Measurements from ENCODE around the gene MAPK12.

MAPK12 gene

DNA sequence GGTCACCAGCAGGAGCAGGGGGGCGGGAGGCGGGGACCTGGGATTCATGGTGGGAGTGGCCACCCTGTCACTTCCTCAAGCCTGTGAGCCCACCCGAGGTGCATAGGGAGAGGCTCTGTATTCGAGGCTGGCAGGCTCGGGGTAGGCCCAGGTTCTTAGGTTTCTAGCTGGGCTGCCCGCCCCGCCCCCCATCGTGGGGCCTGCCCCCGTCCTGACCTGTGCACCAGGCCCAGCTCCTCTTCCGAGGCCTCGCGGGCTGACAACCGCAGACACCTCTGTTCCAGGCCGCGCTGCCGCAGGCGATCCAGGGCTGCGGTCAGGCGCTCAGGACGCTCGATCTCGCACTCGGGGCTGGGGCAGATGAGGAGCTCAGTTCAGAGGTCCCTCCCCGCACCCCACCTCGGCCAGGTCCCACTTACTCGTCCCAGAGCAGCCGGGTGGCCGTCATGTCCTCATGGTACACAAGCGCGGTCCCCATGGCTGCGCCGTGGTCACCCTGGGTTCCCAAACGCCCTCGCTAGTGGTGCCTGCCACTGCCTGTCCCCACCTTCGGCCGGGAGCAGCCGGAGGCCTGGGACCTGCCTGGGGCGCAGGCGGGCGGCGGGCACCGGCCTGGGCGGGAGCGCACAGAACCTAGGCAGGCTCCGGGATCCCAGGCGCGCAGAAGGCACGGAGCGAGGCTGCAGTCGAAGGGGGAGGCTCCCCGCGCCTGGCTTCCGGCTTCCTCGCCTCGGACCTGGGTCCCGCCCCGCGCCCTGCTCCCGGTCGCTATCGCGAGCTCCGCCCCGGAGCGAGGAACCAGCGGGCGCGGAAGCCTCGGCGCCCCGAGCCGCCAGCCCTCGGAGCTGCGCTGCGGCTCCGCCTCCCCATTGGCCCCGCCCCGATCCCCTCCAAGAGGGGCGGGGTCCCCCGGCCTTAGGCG is 10.7 kb downstream of the MAPK12 start, which contains the start of gene HDAC10:
Gene HDAC10, minus strand, starts transcription at position 711 of the 922 bp plus-strand sequence. Its CDS starts 233 bp downstream, at position 478.
- DNase-seq, result peak; percentile 81

DNA sequence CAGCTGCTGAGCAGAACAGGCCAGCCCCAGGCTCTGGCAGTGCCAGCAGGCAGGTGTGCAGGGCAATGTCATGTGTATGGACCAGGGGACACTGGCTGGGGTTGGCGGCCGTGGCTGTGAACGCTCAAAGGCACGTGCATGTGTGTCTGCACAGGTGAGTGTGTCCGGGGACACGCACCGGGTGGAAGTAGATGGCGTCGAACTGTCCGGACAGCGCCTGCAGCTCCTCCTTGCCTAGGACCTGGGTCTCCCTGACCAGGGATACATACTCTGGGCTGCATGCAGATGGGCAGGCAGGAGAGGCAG is 11.3 kb downstream of the MAPK12 start:
- DNase-seq, result no peak

DNA sequence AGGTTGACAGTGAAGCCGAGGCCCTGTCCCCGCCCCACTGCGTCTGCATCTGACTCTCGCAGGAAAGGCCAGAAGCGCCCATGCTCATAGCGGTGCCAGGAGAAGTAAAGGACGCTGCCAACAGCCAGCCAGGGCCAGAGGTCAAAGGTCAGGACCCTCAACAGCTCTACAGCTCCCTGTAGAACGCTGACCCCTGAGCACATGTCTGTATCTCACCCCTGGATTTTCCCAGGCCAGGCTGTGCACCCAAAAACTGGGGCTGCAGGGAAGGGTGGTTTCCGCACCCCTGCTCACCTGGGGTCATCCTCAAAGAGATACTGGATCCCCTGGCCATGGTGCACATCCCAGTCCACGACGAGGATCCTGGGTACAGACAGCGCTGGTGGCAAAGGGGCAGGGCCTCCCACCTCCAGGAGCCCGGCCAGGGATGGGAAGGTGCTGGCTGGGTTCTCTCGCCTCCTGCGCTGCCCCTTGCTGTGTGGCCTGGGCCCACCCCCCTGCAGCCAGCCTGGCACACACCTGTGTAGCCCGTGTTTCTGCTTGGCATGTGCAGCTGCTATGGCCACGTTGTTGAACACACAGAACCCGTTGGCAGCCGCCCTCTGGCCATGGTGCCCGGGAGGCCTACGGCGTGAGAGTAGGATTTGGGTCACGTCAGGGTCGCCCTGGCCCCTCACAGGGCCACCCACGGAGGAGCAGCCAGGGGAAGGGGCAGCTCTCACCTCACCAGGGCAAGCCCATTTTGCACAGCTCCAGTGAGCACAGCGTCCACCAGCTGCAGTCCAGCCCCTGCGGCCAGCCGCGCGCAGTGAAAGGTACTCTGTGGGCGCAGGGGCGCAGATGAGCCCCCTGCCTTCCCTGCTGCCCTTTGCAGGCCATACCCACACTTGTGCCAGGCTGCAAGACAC is 11.9 kb downstream of the MAPK12 start:
- no peak for DNase-seq

DNA sequence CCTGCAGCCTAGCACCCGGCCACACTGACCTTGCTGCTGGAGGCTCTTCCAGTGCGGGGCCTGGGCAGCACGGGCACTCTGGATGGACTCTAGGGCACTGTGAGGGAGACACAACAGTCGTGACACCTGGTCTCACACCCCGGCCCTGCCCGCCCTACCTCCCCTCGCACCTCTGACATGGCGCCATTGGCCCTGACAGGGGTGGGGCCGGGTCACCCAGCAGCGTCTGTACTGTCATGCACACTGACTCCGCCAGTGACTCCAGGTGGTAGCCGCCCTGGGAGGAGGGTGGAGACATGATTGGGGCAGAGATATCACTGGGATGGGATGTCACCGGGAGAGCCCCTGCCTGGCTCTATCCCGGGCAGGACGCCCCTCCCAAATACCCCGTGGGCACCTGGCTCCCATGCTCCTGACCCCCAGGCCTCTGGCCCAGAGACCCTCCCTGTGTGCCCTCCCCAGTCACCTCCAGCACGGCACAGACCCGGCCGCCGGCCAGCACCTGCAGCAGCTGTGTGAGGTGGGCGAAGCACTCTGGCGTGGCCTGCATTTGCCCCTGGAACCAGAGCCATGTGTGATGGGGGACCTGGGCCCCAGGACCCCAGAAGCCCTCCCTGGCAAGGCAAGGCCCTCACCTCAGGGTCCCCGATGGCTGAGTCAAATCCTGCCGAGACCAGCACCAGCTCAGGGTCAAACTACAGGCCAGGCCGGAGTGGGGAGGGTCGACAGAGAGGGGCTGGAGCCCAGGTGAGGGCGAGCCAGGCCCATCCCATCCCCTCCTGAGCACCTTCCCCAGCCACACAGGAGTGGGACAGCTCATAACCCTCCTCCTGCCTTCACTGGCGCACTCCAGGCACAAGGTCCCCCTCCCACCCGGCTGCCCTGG is 13.0 kb downstream of the MAPK12 start:
- no peak for DNase-seq

DNA sequence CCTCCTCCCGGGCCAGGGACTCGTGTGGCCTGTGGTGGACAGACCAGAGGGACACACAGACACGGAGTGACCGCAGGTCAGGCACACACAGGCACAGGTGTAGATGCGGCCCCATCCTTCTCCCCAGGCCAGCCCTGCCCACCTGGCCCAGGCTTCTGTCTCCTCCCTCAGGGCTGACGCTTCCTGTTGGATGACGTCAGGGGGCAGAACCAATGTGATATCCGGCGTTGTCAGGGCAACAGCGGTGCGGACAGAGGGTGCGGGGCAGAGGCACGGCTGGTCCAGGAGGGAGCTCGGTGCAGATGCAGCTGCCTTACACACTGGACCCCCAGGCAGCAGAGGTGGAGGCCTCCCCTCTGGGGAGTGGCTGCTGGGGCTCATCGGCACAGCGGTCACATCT is 13.7 kb downstream of the MAPK12 start:
- DNase-seq, result no peak

DNA sequence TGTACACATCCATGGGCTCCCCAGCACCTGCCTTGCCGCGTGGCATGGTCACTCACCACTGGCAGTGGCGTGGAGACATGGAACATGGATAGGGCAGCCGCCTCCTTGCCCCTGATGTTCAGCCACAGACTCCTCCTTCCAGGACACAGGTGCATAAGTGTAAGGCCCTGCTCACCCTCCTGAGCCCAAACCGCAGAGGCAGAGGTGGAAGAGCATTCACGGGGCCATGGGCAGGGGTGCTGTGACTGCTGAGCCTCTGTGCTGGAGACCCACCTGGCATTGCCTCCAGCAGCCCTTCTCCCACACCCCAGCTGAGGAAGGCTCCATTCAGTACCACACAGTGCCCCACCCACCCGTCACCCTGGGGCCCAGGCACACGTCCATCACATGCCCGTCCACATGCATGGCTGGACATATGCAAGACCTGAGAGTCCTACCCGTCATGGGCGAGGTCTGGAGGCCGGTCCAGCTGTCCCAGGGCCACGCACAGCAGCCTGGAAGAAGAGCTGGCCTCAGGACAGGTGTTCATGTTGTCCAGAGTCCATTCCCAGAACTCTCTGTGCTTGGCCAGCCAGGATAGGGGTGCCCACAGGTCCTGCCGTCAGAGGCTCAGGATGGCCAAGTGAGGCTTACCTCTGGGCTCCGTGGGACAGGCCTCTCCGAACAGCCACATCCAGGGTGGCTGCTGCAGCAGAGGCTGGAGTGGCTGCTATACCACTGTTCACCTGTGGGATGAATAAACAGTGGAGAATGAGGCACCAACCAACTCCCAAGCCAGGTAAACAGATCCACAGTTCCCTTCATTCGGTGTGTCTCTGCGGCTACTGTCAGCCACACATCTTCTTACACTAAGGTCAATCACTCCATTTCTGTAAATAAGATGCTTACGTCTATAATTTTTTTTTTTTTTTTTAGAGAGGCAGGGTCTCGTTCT is 15.0 kb downstream of the MAPK12 start:
- no peak for DNase-seq

DNA sequence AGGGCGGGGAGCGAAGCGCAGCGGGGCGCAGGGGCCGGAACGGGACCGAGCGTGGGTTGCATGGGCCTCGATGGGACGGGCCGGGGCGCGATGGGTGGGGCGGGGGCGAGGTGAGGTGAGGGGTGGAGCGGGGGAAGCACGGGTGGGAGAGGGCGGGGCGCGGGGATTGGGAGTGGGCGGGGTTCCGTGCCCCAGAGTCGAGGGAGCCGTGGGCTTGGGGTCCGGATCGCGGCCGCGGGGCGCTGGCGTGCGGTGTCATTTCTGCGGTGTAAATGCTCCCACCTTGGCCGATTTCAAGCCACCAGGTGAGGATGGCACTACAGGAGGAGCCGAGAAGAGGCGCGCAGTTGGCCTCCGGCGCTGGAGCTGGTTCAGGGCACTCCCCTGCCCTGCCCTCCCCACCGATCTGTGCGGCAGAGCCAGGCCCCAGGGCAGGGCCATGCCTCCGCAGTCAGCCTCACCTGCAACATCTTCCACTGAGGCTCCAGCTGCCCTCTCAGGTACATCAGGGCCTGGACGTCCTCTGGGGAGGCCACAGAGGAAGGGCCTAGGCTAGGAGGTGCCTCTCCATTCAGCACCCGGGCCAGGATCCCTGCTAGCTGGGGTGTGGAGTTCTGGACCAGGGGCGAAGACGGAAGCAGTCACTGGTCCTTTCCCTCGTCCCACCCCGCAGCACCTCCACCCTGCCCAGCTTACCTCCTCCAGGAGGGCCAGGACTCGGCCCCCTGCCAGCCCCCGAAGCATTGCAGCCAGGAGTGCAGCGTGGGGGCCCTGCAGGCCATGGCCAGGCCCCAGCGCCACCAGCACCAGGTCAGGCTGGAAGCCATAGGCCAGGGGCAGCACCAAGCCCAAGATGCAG is 16.0 kb downstream of the MAPK12 start:
- DNase-seq, result no peak

DNA sequence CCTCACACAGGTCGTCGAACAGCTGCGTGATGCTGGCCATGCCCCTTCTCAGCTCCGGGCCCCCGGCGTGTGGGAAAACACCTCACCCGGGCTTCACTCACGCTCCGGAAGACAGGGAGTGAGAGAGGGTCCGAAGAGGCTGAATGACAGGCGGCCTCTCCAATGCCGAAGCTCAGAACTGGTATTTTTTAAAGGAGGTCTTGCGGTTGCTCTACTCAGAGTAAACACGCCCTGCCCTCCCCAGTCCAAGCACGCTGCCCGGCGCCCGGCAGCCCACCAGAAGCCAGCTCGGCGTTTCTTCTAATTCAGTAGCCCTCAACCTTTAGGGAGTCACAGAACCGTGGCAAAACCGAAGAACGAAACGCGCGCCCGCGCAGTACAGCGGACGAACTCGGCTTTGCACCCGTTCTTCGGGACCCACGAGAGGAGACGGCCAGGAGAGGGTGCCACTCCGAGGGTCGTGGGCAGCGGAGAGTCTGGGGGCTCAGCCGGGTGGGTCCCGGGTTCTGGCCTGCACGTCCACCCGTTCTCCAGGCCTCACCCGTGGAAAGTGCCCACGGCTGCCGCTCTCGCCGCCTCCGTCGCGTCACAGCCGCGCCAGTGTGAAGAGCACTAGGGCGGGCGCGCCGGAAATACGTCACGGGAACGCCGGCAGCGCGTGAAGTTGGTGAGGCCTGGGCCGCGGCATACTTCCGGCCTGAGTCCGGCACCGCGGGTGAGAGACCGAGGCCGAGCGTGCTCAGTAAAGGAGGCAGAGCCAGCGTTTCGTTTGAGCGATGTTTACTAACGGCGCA is 16.9 kb downstream of the MAPK12 start, which contains the start of gene TUBGCP6:
Gene TUBGCP6, minus strand, starts transcription at position 604 of the 794 bp plus-strand sequence. Its CDS starts 564 bp downstream, at position 40.
- peak; percentile 93 for DNase-seq

DNA sequence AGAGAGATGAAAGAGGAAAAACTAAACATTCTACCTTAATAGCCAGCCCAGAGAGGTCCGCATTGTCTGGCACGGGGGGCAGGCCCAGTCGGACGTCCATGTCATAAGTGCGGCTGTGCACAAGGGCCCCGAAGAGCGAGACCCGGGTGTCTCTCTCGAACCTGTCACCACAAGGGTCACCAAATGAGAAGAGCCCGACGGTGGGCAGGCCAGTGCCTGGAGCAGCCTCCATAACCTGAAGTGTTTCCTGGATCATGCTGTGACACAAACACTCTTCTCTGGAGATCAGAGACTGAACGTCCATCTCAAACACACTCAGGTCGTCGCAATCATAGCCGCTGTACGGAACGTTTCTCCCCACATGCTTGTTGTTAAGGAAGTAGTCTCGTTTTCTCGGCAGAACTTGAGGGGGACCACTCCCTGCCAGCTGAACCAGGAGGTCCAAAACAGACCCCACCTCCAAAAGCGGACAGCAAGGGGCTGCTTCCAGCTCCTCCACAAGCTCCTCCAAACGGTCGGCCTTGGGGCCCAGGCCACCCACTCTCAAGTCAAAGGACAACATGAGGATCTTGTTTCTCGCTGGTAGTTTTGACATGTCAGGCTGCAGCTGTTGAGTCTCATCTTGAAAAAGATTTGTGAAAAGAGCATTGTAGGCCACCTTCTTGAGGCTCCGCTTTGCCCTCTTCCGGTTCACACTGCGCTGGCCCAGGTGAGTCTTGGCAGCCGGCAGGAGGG is 17.6 kb downstream of the MAPK12 start:
- no peak for DNase-seq

DNA sequence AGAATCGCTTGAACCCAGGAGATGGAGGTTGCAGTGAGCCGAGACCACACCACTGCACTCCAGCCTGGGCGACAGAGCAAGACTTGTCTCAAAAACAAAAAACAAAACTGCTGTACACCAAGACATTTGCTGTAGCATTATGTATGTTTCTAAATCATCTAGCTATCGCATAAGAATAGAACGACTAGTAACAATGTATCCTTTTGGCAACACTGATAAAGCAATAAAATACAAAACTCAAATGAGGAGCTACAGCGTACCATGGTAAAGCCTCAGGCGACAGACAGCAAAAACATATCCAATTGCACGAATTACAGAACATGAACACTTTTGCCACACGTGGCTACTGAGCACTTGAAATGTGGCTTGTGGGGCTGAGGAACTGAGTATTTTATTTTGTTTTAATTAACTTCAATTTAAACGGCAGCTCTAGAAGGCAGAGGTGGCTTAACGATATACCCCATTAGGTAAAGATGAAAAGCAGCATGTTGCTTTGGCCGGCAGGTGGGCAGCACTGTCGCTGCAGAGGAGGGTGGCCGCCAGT is 19.0 kb downstream of the MAPK12 start:
- no peak for DNase-seq

DNA sequence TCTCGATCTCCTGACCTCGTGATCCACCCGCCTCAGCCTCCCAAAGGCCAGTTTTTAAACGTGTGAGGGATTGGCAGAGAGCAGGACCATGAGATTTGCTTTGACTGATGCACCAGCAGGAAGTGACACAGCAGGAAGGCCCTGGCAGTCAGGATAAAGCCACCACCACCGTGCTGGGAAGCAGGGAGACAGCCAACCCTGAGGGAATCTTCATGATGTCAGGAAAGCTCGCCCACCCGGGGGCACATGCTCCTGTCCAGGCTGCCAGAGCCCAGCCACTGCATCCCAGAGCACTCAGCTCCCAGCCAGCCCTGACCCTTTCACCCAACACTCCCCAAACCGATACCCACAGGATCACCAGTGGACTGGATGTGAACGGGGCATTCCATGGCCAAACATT is 22.7 kb downstream of the MAPK12 start:
- no peak for DNase-seq

DNA sequence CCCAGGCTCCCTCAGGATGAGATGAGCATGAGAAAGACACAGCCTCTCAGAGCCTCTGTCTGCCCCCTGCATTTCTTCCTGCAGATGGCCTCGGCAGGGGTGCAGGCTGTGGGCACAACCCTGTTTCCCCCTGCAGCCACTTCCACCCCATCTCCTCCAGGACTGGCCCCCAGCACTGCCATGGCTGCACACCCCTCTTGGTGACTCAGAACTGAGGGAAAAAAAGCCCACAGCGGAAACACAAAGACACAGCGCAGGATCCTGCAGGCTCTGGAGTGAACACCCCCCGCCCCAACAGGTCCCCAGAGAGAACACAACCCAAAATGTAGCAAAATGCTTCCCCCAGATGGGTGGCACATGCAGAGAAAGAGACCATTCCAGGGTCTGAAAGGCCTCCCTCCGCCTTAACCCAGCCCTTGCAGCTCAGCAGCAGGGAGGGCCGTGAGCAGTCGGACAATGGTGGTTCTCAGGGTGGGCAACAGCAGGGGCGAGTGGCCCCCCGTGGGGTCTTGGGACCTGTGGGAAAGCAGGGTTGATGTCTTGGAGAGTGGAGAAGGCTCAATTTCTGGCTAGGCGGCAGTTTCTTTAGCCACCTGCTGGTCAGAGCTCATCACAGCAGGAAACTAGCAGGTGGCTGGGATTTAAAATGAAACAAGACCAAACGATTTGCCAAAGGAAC is 24.6 kb downstream of the MAPK12 start:
- peak; percentile 29 for DNase-seq

DNA sequence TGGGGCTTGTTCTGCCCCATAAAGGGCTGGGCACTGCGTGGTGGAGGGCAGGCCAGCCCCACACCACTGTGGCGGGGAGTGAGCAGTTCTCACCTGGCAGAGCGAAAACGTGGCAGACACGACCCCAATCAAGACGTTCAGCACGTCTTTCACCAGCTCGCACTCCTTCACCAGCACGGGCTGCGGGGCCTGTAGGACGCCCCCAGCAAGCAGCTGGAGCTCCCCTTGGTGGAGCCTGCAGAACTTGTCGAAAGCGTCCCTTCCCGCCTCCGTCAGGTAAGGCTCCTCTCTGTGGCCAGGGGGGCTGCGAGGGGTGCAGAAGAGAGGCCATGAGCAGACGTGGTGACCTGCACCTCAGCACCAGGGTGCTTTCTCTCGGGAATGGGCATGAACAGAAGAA is 28.3 kb downstream of the MAPK12 start:
- DNase-seq, result peak; percentile 20

DNA sequence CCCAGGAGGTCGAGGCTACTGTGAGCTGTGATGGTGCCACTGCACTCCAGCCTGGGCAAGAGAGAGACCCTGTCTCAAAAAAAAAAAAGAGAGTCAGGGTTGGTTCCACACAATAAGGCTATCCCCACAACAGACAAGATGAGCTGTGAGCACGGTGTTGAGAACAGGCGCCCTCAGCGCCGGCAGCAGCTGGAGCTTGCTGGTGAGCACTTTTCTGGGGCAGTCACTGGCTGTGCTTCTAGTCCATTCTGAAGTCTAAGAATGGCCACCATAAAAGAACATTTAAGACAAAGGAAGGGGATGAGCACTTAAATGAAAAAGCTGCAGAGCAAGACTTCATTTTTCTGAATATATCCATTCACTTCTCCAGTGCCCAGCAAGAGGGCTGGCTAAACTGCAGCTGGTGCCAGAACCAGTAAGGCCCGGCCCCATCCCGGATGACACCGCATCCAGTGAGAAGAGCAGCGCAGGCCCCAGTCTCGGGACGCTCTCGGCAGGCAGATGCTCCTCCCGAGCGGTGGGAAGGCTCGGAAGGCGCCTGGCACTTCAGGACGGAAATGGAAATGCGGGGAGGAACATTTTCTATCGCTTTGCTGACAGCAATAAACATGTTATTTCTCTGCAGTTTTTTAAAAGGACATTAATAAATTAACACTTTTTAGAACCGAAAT is 28.9 kb downstream of the MAPK12 start:
- DNase-seq, result no peak

DNA sequence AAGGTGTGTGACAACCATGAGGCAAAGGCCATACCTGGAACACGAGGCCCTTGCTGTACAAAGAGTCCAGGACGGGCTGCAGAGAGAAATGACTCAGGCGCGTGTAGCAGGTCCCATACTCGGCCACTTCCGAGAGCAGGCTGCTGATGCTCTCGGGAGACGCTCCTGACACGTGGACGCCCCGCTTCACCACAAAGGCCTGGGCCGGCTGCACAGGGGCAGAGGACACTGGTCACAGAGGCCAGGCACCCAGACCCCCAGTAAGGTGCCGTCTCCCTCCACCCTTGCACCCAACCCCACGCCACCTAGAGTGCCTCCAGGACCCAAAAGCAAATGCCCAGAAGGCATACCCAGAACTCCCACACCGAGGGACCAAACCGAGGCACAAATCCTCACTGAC is 32.1 kb downstream of the MAPK12 start:
- peak; percentile 16 for DNase-seq

DNA sequence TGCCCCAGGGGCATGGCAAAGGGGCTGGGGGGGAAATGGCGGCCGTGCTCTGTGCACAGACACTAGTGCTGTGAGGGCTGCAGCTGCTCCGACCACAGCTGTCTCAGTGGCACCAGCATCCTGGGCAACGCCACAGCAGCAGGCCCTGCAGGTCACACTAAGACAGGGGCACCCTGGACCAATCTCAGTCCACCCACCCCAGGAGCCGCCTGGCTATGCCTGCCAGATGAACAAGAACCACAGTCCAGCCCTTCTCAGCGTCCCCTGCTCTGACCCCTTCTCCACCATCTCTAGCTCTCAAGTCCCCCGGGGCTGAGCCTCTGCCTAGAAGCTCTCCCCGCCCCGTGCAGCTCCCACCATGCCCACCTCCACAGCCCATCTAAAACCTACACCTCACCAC is 33.1 kb downstream of the MAPK12 start:
- DNase-seq, result peak; percentile 28

DNA sequence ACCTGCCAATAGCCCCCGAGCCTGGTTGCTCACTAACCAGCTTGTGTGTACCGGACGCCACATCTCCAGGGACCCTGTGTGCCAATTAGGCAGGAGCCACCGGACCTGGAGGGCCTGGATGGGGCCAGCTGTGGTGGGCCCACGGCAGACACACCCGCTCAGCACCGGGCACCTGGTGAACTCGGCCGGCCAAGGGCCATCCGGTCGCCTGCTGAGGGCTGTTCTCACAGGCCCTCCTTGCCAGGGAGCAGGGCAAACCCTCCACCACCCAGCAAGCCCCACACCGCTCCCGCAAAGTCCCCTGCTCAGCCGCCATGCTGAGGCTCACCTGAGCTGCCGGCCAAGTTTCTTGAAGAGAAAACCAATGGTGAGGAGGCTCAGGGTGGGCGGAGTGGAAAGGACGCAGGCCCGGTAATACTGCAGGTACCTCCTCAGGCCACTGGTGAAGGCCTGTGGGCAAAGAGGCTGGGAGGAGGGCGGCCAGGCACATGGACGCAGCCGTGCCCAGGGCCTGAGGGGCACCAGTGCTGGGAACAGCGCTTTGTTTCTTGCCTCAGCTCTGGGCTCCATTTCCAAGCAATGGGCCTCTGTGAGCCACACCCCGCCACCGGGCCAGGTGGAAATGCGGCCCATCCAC is 33.8 kb downstream of the MAPK12 start:
- peak; percentile 35 for DNase-seq
